Astrocyte (in vitro differentiated cells and primary cell): Measurements from ENCODE around the gene PKD1L1.
"Not testable (repeated sequence)": the region's sequence is repeated elsewhere in the genome, so short reads cannot be mapped to it uniquely, and the experiment has no call there.

ENCODE experiments used
- CTCF ChIP-seq: IDR thresholded peaks from 2 replicates; pipeline ENCODE4 v1.5.1; 2011; ENCODE audit warnings: low read depth, mild to moderate bottlenecking, inconsistent platforms, low read length, moderate library complexity; ENCODE audit not compliant: insufficient read depth
- EZH2 ChIP-seq: IDR thresholded peaks from 2 replicates; pipeline ENCODE4 v1.6.1; 2012; ENCODE audit warnings: mild to moderate bottlenecking, low read length, inconsistent platforms; ENCODE audit not compliant: insufficient read depth

GRCh38 chr7:47751724-47752123 lies 196.5 kb downstream of the PKD1L1 start:
- TF ChIP-seq CTCF, EZH2: not testable (repeated sequence)
